ENCODE measurements around the gene AKR1A1. TPM values are rescaled to one million over a fixed set of nuclear protein-coding genes. Genes with fewer than 3 reads are reported as not detected.
A peak's percentile ranks its signal among the peaks of the same experiment; 100 is the strongest.

AKR1A1 gene
- total RNA-seq, 2 experiments from 2014 or later = 25.3 to 31.0 TPM

- TF ChIP-seq, protein P1, sequence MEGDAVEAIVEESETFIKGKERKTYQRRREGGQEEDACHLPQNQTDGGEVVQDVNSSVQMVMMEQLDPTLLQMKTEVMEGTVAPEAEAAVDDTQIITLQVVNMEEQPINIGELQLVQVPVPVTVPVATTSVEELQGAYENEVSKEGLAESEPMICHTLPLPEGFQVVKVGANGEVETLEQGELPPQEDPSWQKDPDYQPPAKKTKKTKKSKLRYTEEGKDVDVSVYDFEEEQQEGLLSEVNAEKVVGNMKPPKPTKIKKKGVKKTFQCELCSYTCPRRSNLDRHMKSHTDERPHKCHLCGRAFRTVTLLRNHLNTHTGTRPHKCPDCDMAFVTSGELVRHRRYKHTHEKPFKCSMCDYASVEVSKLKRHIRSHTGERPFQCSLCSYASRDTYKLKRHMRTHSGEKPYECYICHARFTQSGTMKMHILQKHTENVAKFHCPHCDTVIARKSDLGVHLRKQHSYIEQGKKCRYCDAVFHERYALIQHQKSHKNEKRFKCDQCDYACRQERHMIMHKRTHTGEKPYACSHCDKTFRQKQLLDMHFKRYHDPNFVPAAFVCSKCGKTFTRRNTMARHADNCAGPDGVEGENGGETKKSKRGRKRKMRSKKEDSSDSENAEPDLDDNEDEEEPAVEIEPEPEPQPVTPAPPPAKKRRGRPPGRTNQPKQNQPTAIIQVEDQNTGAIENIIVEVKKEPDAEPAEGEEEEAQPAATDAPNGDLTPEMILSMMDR (IDR thresholded peaks at IDR 0.05) = no peak
- ChIA-PET CTCF (interaction anchor here (2.4 kb wide), 1 partner anchor 40 kb away, joined by 20 read pairs; no protein-coding TSS in a partner anchor), POLR2A (interaction anchor here (2.3 kb wide), 1 partner anchor 31 kb away, joined by 46 read pairs; the partner anchor contains the start of gene PRDX1)
- no peak overlapping the region for H3K27ac ChIP-seq (ENCODE audit: low read depth in 1 of 2, low read length in 2 of 2)
- H3K27ac Mint-ChIP-seq = no peak overlapping the region
- no peaks in the 10 kb centered on the region for H3K9me3 Mint-ChIP-seq
- H3K27me3 Mint-ChIP-seq = no peaks in the 10 kb centered on the region
- no peak overlapping the region for H3K4me3 ChIP-seq (ENCODE audit: low read length)
- peaks cover 27% of the 10 kb centered on the region for H3K4me1 ChIP-seq (ENCODE audit: insufficient read depth, low read length)
- H3K4me1 Mint-ChIP-seq (ENCODE audit: low read depth) = peaks cover 26% of the 10 kb centered on the region
- peak overlapping the region; percentile 70 for H3K4me3 Mint-ChIP-seq
- intact Hi-C loops (cut with DNase I, micrococcal nuclease) = loop anchor here in 1 of 2 experiments (5.0 kb wide), 1 partner anchor 250 kb away; no protein-coding TSS in a partner anchor
- H3K9me3 ChIP-seq (ENCODE audit: control insufficient read depth in 1 of 2, insufficient read depth in 1 of 2, low read length in 2 of 2) = no peaks in the 10 kb centered on the region
- H3K27me3 ChIP-seq (ENCODE audit: control insufficient read depth in 1 of 2, insufficient read depth in 2 of 2, low read length in 2 of 2) = no peaks in the 10 kb centered on the region
- peaks cover 21% of the 10 kb centered on the region for H3K36me3 Mint-ChIP-seq (ENCODE audit: low read depth)
- DNase-seq = no peak
- ATAC-seq (ENCODE audit: poor library complexity) = no peak
- H3K36me3 ChIP-seq (ENCODE audit: insufficient read depth, low read length) = peaks cover 8% of the 10 kb centered on the region
These were observed 1.7 kb downstream of the AKR1A1 start for GRCh38 chr1:45552331-45552730.

- peaks cover 27% of the 10 kb centered on the region for H3K4me1 ChIP-seq (ENCODE audit: insufficient read depth, low read length)
- H3K4me1 Mint-ChIP-seq (ENCODE audit: low read depth) = peaks cover 26% of the 10 kb centered on the region
- TF ChIP-seq, protein P1 (IDR thresholded peaks at IDR 0.05) = no peak
- no peaks in the 10 kb centered on the region for H3K27me3 ChIP-seq (ENCODE audit: control insufficient read depth in 1 of 2, insufficient read depth in 2 of 2, low read length in 2 of 2)
- no peaks in the 10 kb centered on the region for H3K9me3 Mint-ChIP-seq
- H3K27me3 Mint-ChIP-seq = no peaks in the 10 kb centered on the region
- H3K4me3 Mint-ChIP-seq = no peak overlapping the region
- peaks cover 8% of the 10 kb centered on the region for H3K36me3 ChIP-seq (ENCODE audit: insufficient read depth, low read length)
- H3K27ac Mint-ChIP-seq = no peak overlapping the region
- no peak overlapping the region for H3K27ac ChIP-seq (ENCODE audit: low read depth in 1 of 2, low read length in 2 of 2)
- DNase-seq (no peak), ATAC-seq (ENCODE audit: poor library complexity) (no peak)
- H3K36me3 Mint-ChIP-seq (ENCODE audit: low read depth) = peaks cover 29% of the 10 kb centered on the region
- POLR2A ChIA-PET = interaction anchor here (2.3 kb wide), 1 partner anchor 33 kb away, joined by 8 read pairs; the partner anchor contains the start of gene PRDX1
- H3K9me3 ChIP-seq (ENCODE audit: control insufficient read depth in 1 of 2, insufficient read depth in 1 of 2, low read length in 2 of 2) = no peaks in the 10 kb centered on the region
- CTCF ChIA-PET = interaction anchor here (0.8 kb wide), 1 partner anchor 15 kb away, joined by 3 read pairs; no protein-coding TSS in a partner anchor
- no peak overlapping the region for H3K4me3 ChIP-seq (ENCODE audit: low read length)
- intact Hi-C loops (cut with DNase I, micrococcal nuclease) = loop anchor here in 1 of 2 experiments (5.0 kb wide), 1 partner anchor 252 kb away; no protein-coding TSS in a partner anchor
These were observed 3.6 kb downstream of the AKR1A1 start for GRCh38 chr1:45554198-45554597.

- Mint-ChIP-seq H3K36me3 (ENCODE audit: low read depth) (peaks cover 39% of the 10 kb centered on the region), H3K4me1 (ENCODE audit: low read depth) (peaks cover 3% of the 10 kb centered on the region), H3K27ac (no peak overlapping the region), H3K9me3 (no peaks in the 10 kb centered on the region), H3K27me3 (no peaks in the 10 kb centered on the region), H3K4me3 (no peak overlapping the region)
- peaks cover 17% of the 10 kb centered on the region for H3K36me3 ChIP-seq (ENCODE audit: insufficient read depth, low read length)
- ATAC-seq (ENCODE audit: poor library complexity) = no peak
- no peak overlapping the region for H3K27ac ChIP-seq (ENCODE audit: low read depth in 1 of 2, low read length in 2 of 2)
- no peaks in the 10 kb centered on the region for H3K9me3 ChIP-seq (ENCODE audit: control insufficient read depth in 1 of 2, insufficient read depth in 1 of 2, low read length in 2 of 2)
- H3K4me1 ChIP-seq (ENCODE audit: insufficient read depth, low read length) = peaks cover 3% of the 10 kb centered on the region
- H3K4me3 ChIP-seq (ENCODE audit: low read length) = no peak overlapping the region
- TF ChIP-seq, protein P1 (IDR thresholded peaks at IDR 0.05) = no peak
- ChIA-PET CTCF (interaction anchor here (1.0 kb wide), 1 partner anchor 56 kb away, joined by 3 read pairs; no protein-coding TSS in a partner anchor), POLR2A (interaction anchor here (1.1 kb wide), 1 partner anchor 26 kb away, joined by 3 read pairs; no protein-coding TSS in a partner anchor)
- no peaks in the 10 kb centered on the region for H3K27me3 ChIP-seq (ENCODE audit: control insufficient read depth in 1 of 2, insufficient read depth in 2 of 2, low read length in 2 of 2)
- intact Hi-C loops (cut with DNase I, micrococcal nuclease) = no loop called here
- no peak for DNase-seq
These were observed 6.9 kb downstream of the AKR1A1 start for GRCh38 chr1:45557422-45557944.

All from CD4-positive, alpha-beta T cell (primary cell).